PC-9 (cell line): ENCODE measurements around the gene CHRNA9.

ENCODE experiments used
- EZH2 ChIP-seq: fragments of 200-600 bp; sonication (generic); IDR thresholded peaks from 2 replicates; pipeline ENCODE4 v1.8.0; 2017; ENCODE audit warnings: antibody characterized with exemption, low read depth
- TF ChIP-seq, protein P1 (sequence below): fragments of 200-600 bp; sonication (generic); conservative IDR thresholded peaks from 2 replicates; pipeline ENCODE4 v1.6.1; 2017; ENCODE audit warnings: mixed run types, antibody characterized with exemption, mild to moderate bottlenecking, moderate library complexity

DNA sequence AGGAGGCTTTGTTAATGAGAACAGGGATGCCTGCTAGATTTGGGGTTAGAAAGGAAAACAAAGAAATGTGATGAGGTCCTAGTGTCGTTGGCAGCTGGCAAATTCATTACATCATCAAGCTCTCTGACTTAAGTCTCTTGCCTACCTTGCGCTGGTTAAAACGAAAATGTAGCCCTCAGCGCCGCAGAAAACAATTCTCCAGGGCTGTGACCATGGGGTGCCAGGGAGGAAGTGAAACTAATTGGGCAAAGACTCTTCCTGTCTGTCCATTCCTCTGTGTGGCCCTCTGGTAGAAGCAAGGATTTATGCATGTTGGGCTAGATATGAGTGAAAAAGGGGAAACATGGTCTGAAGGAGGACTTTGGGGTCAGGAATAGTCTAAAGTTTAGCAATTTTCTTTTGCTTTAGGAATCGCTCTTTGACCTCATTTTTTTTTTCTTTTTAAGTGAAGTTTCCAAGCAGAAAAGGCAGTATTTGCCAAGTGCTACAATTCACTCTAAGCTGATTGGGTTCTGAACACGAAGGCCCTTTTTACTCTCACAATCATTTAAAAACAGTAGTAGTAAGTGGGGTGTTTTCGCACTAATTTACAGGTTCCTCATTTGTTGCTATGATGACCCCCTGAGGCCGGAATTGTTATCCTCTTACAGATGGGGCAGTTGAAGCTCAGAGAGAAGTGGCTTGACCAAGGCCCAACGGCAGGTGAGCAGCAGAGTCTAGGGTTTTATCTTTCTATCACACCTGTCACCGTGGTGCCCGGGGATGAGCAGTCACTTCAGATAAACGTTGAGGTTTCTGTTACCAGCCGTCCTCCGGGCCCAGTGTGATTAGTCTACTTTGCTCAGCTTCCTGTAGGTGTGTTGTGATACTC is 27.3 kb upstream of the CHRNA9 start:
- TF ChIP-seq, protein P1, sequence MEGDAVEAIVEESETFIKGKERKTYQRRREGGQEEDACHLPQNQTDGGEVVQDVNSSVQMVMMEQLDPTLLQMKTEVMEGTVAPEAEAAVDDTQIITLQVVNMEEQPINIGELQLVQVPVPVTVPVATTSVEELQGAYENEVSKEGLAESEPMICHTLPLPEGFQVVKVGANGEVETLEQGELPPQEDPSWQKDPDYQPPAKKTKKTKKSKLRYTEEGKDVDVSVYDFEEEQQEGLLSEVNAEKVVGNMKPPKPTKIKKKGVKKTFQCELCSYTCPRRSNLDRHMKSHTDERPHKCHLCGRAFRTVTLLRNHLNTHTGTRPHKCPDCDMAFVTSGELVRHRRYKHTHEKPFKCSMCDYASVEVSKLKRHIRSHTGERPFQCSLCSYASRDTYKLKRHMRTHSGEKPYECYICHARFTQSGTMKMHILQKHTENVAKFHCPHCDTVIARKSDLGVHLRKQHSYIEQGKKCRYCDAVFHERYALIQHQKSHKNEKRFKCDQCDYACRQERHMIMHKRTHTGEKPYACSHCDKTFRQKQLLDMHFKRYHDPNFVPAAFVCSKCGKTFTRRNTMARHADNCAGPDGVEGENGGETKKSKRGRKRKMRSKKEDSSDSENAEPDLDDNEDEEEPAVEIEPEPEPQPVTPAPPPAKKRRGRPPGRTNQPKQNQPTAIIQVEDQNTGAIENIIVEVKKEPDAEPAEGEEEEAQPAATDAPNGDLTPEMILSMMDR: no peak
- no peak for TF ChIP-seq EZH2
